ENCODE results near the gene TPPP2.

TPPP2 gene

DNA sequence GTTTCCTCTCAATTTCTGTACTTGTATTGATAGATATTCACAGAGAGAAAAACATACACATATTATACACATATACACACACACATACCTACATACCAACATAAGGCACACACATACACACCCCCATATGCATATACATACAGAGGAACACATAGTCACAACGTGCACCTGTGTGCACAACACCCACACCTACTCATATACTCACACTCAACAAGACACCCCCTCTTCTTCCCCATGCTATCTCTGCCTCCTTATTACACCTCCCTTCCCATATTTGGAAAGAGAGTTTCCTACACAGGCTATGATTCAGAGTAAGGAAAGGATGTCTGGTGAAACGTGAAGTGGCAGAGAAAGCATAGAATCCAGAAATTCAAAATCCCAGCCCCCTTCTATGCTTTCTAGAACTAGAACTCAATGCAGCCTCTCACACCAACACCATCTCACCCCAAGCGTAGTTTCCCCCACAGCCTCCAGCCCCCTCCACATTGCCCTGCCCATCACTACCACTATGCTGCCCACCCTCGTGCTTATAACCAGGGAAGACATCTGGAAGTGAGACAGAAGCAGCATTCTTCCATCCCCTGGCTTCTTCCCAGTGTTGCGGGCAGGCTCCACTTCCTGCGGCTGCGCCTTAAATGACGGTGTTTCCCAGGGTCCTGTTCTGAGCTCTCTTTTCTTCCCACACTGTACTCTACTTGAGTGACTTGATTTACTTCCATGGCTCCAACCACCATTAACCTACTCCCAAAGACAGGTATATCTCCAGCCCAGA lies 30.0 kb downstream of the TPPP2 start:
- DNase-seq, result no peak

DNA sequence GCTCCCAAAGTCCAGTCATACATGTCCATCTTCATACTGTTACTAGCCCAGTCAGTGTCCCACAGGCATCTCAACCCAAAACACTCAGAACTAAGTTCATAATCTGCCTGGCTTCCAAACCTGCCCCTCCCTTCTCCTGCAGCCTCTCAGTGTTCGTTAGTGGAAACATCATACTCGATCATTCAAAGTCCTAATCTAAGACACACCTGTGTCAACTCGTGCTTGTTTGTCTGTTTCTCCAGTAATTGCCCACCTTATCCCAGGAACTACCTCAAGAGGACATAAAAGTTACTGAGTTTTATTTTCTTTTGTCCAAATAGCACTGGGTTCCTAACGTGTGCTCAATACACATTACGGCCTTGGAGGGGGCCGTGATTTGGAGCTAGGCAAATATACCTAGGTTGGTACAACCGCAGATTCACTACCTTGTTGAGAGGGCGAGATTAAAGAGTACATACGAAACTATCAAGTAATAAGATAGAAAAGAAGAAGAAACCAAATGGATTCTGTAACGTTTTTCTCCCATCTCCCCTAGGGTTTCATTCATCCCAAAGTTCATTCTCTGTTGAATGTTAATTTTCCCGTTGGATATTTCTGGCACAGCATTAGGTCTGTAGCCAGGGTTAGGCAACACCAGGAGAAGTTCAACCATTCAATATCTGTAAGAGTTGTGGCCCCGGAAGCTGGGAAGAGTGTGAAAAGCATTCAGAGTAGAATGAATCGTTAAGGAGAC lies 30.8 kb downstream of the TPPP2 start:
- DNase-seq, result no peak

DNA sequence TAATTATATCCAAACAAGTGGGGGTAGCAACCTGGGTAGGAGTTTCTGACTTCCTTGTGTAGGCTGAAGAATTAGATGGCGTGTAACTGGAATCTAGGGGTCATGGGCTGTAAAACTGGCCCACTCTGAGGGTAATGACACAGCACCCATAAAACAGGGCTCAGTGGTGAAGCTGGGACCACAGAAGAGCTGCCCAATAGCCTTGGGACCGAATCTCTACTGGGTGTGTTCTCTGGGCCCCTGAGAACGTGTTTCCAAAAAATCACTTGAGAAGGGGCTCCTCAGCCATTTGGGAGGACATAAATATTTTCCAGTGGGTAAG lies 31.3 kb downstream of the TPPP2 start:
- DNase-seq, result no peak

DNA sequence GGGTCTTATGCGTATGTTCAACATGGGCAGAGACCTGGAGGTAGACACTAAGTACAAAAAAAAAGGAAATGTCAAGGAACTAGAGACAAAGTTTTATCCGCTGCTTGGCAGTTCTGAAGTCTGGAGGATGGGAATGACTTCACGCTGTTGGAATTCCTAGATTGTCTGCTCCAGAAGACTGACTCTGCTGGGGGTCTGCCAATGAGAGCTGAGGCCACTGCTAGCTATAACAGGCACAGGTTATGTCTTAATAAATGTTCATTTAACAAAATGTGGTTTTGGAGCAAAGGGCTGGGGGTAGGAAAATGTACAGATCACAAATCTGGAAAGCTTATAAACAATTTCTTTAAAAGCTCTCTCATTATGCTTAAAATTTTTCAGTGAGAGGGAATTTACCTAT lies 33.5 kb downstream of the TPPP2 start:
- no peak for DNase-seq

DNA sequence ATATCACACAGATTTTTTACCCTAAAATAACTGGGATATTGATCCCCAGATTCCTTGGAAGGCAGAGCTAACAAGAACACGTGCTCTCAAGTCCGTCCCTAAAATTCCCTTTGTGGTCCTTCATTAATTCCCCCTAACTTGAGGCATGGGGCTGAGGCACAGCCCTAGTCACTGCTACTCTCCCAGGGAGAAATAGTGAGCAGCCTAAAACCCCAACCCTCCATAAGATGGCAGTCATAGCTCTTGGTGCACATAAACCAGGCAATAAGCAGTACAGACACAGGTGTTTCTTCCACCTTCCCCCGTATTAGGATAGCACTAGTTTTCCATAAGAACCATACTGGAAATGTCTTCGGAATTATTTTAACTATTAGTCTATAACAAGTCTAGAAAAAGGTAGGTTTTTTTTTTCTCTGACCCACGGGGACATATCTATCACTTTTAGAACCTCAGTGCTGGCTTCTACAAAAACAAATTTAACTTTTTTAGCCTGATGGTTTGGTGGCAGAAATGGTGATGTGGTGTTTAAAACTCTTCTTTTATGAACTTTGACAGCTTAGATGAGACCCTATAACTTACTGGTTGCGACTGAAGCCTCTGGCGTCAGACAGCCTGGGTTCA lies 37.0 kb downstream of the TPPP2 start:
- no peak for DNase-seq

DNA sequence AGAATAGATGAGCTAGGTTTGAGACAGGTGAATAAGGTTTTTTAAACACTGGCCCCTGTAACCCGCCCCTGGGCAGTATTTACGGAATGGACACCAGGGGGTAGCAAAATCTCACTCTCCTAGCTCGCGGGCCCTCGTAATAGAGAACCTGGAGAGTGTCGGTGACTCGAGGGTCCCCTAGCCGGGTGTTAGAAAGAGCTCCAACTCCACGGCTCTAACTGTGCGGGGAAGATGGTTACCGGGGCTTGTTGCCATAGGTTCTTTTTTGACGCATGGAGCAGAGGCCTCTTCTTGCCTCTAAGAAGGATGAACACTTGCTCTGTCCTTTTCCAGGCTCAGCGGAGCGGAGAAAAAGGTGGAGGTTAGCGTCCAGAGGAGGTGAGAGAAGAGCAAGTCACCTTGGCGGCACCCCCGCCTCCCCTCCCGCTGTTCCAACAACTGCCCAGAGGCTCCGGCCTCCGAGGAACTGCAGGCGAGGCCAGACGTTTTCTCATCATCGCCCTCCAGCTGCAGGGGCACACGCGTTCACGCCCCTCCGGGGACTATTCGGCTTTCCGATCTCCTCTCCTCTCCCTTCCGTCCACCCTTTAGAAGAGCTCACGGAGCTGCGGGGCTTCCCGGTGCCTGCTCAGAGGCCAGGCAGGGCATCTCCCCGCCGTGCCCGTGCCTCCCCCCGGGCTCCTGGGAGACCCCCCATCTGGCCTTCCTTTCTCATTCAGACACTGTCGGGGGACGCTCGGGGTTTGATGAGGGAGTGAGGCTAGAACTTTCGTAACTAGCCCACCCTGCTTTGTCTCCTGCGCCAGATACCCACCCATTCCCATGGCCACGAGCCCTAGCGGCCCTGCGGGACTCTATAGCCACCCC lies 38.7 kb downstream of the TPPP2 start:
- peak; percentile 52 for DNase-seq

DNA sequence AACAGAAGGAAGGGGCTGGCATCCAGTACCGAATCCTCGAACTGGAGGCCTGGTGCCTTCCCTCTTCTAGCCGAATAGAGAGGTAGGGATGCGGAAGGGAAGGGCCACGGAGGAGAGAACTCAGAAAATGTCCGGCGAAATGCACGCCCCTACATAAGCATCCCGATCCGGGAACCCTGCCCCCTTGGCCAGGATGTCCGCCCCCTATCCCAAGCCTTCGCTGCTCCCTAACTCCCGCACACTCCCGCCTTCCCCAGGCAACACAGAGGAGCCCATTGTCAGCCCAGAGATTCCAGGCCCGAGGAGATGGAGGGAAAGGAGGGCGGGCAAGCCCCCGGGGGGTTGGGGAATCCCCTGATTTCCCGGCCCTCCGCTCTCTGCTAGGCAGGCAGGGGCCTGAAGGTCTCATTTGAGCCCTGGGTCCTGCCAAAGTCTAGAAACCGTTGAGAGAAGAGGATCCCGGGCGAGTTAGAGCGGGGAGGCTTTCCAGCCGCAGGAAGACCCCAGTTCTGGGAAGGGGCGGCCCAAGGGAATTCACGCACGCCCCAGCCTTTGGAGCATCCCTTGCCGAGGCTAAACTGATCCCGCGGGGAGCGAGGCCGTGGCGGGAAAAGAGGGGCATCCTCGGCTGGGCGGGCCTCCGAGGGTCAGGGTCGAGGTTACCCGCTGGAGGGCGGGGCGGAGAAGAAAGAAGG lies 39.5 kb downstream of the TPPP2 start:
- DNase-seq, result peak; percentile 16

DNA sequence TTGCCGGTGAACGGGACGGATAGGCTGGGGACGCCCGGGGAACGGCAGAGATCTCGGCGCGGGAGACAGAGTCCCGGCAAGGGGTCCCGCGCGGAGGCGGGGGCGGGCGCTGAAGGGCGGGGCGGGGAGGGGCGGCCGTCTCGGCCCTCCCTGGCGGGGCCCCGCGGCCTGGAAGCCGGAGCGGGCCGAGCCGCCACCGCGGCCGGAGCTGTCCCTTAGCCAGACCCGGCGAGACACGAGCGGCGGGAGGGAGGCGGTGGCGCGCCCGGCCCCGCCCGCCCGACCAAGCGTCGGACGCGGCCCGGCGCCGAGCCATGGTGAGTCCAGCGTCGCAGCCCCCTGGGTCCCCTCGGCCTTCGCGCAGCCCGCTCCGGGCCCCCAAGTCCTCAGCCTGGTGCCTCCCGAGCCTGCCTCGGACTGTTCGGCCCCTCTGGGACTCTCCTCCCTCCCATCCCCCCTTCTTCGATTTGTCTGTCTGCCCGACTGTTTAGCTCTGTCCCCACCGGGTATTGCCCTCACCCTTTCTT lies 40.1 kb downstream of the TPPP2 start, which contains the start of gene ARHGEF40:
TSS of gene ARHGEF40 (plus strand) at position 222 of the 527 bp plus-strand sequence. CDS start at position 315, 93 bp downstream.
- DNase-seq, result no peak

DNA sequence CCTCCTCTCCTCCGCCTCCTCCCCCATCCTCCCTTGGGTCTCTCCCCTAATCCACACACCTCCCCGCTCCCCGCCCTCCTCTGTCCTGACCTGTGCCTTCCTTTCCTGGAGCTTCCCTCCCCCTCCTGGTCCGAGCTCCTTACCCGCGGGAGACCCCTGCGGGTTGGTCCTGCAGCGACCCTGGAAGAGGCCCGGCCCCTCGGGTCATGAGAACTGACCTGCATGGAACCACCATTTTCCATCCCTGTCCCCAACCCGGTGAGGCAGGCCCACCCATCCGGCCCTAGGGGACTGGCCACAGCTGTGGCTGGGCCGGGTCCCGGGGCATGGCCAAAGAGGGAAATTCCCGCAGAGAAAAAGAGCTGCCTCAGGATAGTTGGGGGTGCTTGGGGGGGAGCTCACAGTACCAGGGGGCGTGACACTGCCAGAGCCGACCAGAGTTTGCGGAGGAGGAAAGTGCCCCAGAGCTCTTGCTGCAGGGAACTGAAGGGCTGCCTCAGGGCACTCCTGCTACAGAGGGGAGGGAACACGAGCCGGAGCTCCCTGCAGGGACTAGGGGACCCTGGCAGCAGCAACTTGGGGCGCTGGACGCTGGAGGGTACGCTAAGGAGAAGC lies 40.7 kb downstream of the TPPP2 start:
- DNase-seq, result peak; percentile 14

DNA sequence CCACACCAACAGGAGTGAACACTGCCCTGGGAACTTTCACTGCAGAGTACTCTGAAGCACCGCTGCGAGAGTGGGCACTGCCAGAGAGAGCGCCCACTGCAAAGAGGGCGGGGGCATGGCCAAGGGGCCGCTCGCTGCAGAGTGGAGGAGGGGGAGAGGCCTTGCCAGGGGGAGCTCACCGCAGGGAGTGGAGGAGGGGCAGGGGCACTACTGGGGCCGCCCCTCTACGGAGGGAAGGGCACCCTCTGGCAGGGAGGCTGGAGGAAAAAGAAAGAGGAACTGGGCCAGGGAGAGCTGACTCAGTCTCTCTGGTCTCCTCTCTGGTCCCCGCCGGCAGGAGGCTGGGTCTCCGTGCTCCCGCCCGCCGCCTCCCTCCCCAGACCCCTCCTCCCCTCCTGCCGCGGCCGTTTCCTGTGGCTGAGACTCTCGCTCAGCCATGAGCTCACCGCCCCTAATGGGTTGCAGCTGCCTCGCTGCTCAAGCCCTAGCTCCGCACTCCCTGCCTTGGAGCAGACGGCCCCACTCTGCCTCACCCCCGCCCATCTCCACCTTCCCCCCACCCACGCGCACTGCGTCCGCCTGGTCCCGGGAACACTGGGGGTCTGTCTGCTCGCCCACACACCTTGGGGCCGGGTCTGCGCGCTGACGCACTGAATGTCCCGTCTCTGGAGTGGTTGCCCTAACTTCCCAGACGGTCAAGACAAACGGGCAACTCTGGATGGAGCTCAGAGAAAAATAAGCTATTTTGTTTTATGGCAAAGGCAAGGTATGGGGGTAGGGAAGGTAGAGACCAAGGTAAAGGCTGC lies 41.4 kb downstream of the TPPP2 start:
- DNase-seq, result peak; percentile 29

DNA sequence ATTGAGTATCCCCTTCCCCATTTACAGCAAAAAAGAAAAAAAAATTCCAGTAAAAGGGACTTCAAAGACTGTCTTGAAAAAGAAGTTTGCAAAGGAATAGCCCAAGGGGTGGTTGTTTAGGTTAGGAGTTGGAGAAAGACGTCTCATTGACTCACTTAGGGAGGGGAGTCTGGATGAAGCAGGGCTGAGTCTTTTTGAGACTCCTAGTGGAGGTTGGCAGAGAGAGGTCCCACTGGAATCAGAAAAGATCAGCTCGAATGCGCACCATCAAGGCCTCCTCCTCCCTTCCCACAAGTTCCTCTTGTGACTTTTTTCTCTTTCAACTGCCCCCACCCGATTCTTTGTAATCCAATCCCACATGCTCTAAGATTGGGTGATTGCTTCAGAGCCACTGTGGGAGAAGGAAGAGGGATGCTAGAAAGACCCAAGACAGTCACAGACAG lies 42.0 kb downstream of the TPPP2 start:
- DNase-seq, result no peak

DNA sequence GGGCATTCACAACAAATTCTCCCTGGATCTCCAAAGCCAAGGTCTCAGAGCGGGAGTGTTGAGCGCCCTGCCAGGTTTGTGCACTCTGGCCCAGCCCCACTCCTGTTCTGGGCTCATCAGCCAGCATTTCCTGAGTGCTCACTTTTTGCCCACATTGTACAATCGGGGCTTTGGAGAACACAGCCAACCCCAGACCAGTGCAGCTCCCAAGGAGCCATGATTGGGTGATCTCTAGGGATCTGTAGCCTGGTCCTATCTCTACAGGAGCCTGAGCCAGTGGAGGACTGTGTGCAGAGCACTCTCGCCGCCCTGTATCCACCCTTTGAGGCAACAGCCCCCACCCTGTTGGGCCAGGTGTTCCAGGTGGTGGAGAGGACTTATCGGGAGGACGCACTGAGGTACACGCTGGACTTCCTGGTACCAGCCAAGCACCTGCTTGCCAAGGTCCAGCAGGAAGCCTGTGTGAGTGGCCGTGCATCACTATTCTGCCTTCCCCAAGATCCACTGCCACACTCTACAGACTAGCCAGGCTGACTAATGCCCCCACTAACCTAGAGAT lies 42.8 kb downstream of the TPPP2 start:
- DNase-seq, result no peak

DNA sequence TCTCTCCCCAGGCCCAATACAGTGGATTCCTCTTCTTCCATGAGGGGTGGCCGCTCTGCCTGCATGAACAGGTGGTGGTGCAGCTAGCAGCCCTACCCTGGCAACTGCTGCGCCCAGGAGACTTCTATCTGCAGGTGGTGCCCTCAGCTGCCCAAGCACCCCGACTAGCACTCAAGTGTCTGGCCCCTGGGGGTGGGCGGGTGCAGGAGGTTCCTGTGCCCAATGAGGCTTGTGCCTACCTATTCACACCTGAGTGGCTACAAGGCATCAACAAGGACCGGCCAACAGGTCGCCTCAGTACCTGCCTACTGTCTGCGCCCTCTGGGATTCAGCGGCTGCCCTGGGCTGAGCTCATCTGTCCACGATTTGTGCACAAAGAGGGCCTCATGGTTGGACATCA lies 43.9 kb downstream of the TPPP2 start:
- no peak for DNase-seq

DNA sequence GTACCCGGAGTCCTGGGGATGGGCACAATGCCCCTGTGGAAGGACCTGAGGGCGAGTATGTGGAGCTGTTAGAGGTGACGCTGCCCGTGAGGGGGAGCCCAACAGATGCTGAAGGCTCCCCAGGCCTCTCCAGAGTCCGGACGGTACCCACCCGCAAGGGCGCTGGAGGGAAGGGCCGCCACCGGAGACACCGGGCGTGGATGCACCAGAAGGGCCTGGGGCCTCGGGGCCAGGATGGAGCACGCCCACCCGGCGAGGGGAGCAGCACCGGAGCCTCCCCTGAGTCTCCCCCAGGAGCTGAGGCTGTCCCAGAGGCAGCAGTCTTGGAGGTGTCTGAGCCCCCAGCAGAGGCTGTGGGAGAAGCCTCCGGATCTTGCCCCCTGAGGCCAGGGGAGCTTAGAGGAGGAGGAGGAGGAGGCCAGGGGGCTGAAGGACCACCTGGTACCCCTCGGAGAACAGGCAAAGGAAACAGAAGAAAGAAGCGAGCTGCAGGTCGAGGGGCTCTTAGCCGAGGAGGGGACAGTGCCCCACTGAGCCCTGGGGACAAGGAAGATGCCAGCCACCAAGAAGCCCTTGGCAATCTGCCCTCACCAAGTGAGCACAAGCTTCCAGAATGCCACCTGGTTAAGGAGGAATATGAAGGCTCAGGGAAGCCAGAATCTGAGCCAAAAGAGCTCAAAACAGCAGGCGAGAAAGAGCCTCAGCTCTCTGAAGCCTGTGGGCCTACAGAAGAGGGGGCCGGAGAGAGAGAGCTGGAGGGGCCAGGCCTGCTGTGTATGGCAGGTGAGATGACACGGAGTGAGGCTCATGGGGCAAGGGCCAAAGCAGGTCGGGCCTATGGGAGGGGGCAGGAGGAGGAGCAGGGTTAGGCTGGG lies 44.6 kb downstream of the TPPP2 start:
- no peak for DNase-seq

DNA sequence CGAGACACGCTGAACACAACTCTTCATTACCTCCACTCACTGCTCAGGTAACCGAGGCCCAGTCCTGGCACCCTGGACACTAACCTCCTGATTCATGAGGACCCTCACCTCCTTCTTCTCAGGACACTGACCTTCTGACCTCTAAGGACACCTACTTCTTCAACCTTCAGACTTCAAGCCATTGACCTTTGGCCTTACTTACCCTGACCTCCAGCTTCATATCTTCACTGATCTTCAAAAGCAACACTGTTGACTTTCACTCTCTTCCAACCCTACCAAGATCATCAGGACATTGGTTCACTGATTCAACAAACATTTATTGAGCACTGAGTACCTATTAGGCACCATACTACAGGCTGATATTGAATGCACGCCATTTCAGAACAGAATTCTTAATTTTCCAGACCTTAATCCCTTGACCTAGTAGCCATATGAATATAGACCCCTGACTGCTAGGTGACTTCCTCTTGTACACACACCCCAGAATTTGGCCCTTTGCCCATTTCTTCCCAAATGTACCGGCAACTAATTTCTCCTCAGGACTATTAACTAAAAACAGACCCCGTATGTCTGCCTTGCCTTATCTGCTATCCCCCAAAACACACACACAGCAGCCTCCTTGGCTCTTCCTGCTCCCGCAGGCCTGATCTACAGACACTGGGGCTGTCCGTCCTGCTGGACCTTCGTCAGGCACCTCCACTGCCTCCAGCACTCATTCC lies 45.9 kb downstream of the TPPP2 start:
- DNase-seq, result no peak

DNA sequence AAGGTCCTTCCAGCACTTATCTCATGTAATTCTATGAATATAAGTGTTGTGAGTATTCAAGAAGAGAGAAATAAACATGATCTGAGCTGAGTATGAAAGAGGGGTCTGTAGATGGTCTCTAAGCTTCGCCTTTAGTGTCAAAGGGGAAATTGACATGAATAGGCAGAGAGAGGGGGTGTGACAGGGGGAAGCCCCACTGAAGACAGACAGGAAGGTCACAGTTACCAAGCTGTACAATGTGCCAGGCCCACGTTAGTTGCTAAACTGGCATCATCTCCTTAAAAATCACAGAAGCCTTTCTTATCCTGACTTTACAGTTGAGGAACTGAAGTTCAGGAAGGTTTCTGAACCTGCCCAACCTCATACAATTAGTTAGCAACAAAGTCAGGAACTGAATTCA lies 47.7 kb downstream of the TPPP2 start:
- DNase-seq, result no peak

DNA sequence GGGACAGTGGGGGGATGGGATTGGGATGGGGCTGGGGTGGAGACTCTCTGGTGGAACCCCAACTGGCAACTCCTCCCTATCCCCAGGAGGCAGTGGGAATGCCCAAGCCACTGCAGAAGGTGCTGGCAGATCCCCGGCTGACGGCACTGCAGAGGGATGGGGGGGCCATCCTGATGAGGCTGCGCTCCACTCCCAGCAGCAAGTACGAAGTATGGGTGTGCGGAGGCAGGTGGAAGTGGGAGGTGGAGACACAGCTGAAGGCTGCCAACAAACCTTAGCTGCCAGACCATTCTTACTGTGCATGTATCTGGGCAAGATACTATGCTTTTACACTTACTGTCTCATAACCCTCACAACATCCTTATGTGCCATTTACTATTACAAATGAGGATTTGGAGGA lies 48.3 kb downstream of the TPPP2 start:
- DNase-seq, result no peak

DNA sequence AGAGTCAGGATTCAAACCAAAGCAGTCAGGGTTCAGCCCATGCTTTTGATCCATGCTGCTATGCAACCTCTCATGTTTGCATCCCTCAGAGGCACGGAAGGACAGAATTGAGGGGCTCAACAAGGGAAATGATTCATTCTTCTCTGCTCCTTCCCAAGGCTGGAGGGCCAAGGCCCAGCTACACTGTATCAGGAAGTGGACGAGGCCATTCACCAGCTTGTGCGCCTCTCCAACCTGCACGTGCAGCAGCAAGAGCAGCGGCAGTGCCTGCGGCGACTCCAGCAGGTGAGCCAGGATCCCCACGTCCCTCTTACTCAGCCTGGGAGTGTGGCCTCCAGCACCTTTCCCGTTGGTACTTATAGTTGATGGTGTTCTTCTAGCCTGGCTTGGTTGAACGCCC lies 48.7 kb downstream of the TPPP2 start:
- no peak for DNase-seq
